ENCODE data around the gene UACA. TPM values are rescaled to one million over a fixed set of nuclear protein-coding genes. Genes with fewer than 3 reads are reported as not detected.

Gene UACA
- total RNA-seq, 2 experiments from 2014 or later = 2.4 to 2.8 TPM

DNA sequence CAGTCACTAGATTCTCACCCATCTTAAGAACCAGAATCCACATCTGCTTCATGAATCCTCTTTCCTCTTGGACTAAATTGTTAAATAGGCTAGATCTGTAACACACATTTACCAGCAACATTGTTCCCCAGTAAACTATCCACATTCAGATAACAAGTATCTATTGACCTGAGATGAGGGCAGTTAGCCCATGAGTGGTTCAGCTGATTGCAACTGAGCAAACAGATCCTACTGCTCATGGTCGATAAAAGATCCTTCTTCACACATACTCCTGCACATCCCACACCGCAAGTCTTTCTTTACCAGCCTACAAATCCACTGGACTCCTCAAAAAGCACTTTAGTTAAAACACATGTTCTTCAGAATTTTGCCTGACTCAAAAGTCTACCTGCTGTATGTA lies 59.2 kb downstream of the UACA start:
- no peak for ATAC-seq
- Mint-ChIP-seq H3K27ac (no peak overlapping the region), H3K27me3 (peaks cover 12% of the 10 kb centered on the region), H3K9me3 (no peaks in the 10 kb centered on the region), H3K4me1 (ENCODE audit: low read depth) (no peaks in the 10 kb centered on the region), H3K36me3 (ENCODE audit: low read depth) (no peaks in the 10 kb centered on the region), H3K4me3 (no peak overlapping the region)
- intact Hi-C loops (cut with micrococcal nuclease) = no loop called here
- ChIA-PET POLR2A (no interaction called here), CTCF (interaction anchor here (2.0 kb wide), 1 partner anchor 19 kb away, joined by 10 read pairs; no protein-coding TSS in a partner anchor)
- no peak for DNase-seq
- TF ChIP-seq CTCF (IDR thresholded peaks at IDR 0.05) = no peak

DNA sequence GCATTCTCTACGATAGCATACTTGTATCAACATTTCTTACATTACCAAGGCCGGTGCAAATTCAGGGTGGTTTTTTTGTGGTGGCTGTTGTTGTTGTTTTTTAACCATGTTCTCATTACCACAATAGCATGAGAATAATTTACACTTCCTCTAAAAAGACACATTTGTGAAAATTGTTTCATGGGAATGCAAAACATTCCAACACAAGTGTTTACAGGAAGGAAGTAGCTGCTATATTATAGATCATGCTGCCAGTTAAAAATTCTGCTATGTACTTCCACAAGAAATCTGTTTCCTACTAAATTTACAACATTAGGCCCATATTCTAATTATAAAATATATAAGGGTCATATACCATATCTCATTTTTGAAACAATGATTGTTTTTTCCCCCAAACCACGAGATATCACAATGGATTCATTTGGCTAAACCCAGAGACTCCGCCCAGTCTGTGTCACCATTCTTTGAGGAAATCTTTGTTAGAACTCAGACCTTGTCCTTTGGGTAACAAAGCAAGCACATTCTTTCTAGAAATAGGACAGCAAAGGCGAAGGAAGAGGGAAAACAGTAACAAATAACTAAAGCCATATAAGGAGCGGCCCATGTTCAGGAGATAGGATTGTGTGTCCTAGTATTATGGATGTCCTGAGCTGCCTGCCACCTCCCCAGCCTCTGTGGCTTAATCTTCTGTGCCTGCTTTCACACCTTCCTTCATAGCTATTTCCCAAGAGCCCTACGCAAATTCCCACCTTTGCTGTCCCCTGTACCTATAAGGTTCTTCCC lies 60.1 kb downstream of the UACA start:
- no peaks in the 10 kb centered on the region for H3K4me1 Mint-ChIP-seq (ENCODE audit: low read depth)
- ChIA-PET POLR2A (interaction anchor here (0.6 kb wide), 1 partner anchor 960 kb away, joined by 3 read pairs; no protein-coding TSS in a partner anchor), CTCF (interaction anchor here (2.0 kb wide), 1 partner anchor 19 kb away, joined by 10 read pairs; no protein-coding TSS in a partner anchor)
- no peak overlapping the region for H3K4me3 Mint-ChIP-seq
- H3K27me3 Mint-ChIP-seq = peaks cover 12% of the 10 kb centered on the region
- intact Hi-C loops (cut with micrococcal nuclease) = no loop called here
- no peaks in the 10 kb centered on the region for H3K9me3 Mint-ChIP-seq
- H3K36me3 Mint-ChIP-seq (ENCODE audit: low read depth) = no peaks in the 10 kb centered on the region
- no peak for TF ChIP-seq CTCF (IDR thresholded peaks at IDR 0.05)
- DNase-seq = no peak
- no peak overlapping the region for H3K27ac Mint-ChIP-seq
- ATAC-seq = no peak

DNA sequence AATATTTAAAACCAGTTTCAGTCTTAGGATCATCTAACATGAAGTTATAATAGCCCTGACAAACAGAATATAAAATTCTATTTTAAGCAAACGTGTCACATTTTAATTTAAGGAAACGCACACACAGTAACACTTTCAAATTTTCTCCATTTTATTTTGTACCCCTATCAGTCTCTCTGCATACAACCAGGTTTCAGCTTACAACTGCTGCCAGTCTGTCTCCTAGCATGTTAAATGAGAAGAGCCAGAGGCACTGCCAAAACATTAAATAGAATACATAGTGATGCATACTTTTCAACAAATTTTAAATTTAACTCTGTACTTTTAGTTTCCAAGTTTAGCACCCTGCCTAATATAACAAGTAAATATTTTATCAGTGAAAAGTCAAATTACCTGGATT lies 60.8 kb downstream of the UACA start:
- no peak for DNase-seq
- Mint-ChIP-seq H3K9me3 (no peaks in the 10 kb centered on the region), H3K27ac (no peak overlapping the region), H3K4me1 (ENCODE audit: low read depth) (no peaks in the 10 kb centered on the region), H3K4me3 (no peak overlapping the region), H3K27me3 (peaks cover 12% of the 10 kb centered on the region), H3K36me3 (ENCODE audit: low read depth) (no peaks in the 10 kb centered on the region)
- no peak for TF ChIP-seq CTCF (IDR thresholded peaks at IDR 0.05)
- intact Hi-C loops (cut with micrococcal nuclease) = no loop called here
- ChIA-PET CTCF (interaction anchor here (1.0 to 1.2 kb wide), 2 partner anchors 20 to 23 kb away, joined by 4 read pairs; no protein-coding TSS in a partner anchor), POLR2A (no interaction called here)
- no peak for ATAC-seq

DNA sequence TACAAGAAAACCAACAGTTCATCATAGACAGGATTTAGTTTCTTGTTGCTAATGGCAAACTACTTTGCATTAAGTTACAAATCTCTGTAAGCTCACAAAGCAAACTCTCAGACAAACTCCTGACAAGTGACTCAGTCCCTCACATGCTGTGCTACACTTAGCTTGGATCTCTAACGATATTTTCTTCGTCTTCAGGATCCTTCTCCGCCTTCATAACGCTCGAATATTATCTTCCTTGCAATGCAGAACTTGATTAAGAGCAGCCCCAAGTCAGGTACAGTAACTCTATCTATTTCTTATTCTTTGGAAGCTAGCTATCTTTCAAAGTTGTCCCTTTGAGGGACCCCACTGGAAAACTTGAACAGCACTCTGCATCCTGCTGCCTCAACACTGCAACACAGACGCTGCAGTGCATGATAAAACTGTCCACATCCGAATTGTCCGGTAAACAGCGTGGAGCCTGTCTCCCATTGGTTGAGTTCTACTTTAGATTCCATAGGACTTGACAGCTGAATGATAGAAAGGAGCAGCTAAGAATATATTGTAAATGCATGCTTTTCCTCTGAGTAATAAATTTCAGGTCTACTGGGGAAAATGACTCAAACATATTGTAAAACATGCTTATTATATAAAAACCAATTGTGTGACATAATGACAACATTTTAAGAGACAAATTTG lies 61.3 kb downstream of the UACA start:
- intact Hi-C loops (cut with micrococcal nuclease) = no loop called here
- Mint-ChIP-seq H3K4me1 (ENCODE audit: low read depth) (no peaks in the 10 kb centered on the region), H3K9me3 (no peaks in the 10 kb centered on the region), H3K36me3 (ENCODE audit: low read depth) (no peaks in the 10 kb centered on the region), H3K27ac (no peak overlapping the region), H3K4me3 (no peak overlapping the region), H3K27me3 (peaks cover 12% of the 10 kb centered on the region)
- no peak for TF ChIP-seq CTCF (IDR thresholded peaks at IDR 0.05)
- DNase-seq (no peak), ATAC-seq (no peak)
- CTCF ChIA-PET = interaction anchor here (1.0 to 1.2 kb wide), 2 partner anchors 20 to 22 kb away, joined by 4 read pairs; no protein-coding TSS in a partner anchor
- POLR2A ChIA-PET = no interaction called here

GRCh38 chr15:70701171-70701570 lies 62.2 kb downstream of the UACA start:
- DNase-seq (no peak), ATAC-seq (no peak)
- Mint-ChIP-seq H3K27me3 (peaks cover 12% of the 10 kb centered on the region), H3K4me1 (ENCODE audit: low read depth) (no peaks in the 10 kb centered on the region), H3K4me3 (no peak overlapping the region), H3K9me3 (no peaks in the 10 kb centered on the region), H3K27ac (no peak overlapping the region), H3K36me3 (ENCODE audit: low read depth) (no peaks in the 10 kb centered on the region)
- intact Hi-C loops (cut with micrococcal nuclease) = no loop called here
- TF ChIP-seq CTCF (IDR thresholded peaks at IDR 0.05) = no peak
- ChIA-PET CTCF (interaction anchor here (1.2 kb wide), 1 partner anchor 22 kb away, joined by 4 read pairs; no protein-coding TSS in a partner anchor), POLR2A (no interaction called here)
